ENCODE results near the gene DCAF17. TPM values are rescaled to one million over a fixed set of nuclear protein-coding genes. Genes with fewer than 3 reads are reported as not detected.

Gene DCAF17
- total RNA-seq, 1 donor from 2014 or later, result 25.2 TPM

- DNase-seq (ENCODE audit: low read depth) (no peak), FAIRE-seq (no peak)
- H3K9me3 Mint-ChIP-seq (ENCODE audit: unreplicated experiment), result no peaks in the 10 kb centered on the region
- H3K9me3 ChIP-seq (ENCODE audit: insufficient read depth, low read depth, low read length), result no peaks in the 10 kb centered on the region
- no peak overlapping the region for H3K27ac Mint-ChIP-seq (ENCODE audit: unreplicated experiment)
- no peaks in the 10 kb centered on the region for H3K79me2 ChIP-seq (ENCODE audit: insufficient read depth, low read length)
- TF ChIP-seq EZH2 (IDR thresholded peaks at IDR 0.05; ENCODE audit: insufficient read depth, low read length) (no peak), CTCF (IDR thresholded peaks at IDR 0.05; ENCODE audit: insufficient read depth, low read depth, low read length) (no peak)
- H3K4me2 ChIP-seq (ENCODE audit: low read length), result no peak overlapping the region
- no peak overlapping the region for H3K4me3 Mint-ChIP-seq (ENCODE audit: unreplicated experiment)
- H3K4me1 ChIP-seq (ENCODE audit: insufficient read depth, low read length), result peaks cover 7% of the 10 kb centered on the region
- no peak overlapping the region for H3K27ac ChIP-seq (ENCODE audit: low read depth, low read length)
- H3K9ac ChIP-seq (ENCODE audit: low read length), result no peak overlapping the region
- H3K27me3 ChIP-seq (ENCODE audit: insufficient read depth, low read length), result no peaks in the 10 kb centered on the region
- peaks cover 1% of the 10 kb centered on the region for H3K36me3 Mint-ChIP-seq (ENCODE audit: low read depth, unreplicated experiment)
- no peaks in the 10 kb centered on the region for H3K36me3 ChIP-seq (ENCODE audit: insufficient read depth, low read length)
- H3K27me3 Mint-ChIP-seq (ENCODE audit: low read depth, unreplicated experiment), result no peaks in the 10 kb centered on the region
- H2AFZ ChIP-seq (ENCODE audit: low read depth, low read length), result no peak overlapping the region
- H4K20me1 ChIP-seq (ENCODE audit: insufficient read depth, low read length), result no peaks in the 10 kb centered on the region
- H3K4me3 ChIP-seq (ENCODE audit: insufficient read depth, low read depth, low read length), result no peak overlapping the region
- peaks cover 14% of the 10 kb centered on the region for H3K4me1 Mint-ChIP-seq (ENCODE audit: low read depth, unreplicated experiment)
Measured at GRCh38 chr2:171394164-171394740, 39.8 kb upstream of the DCAF17 start.

GRCh38 chr2:171399292-171399691, 34.7 kb upstream of the DCAF17 start:
- DNase-seq (ENCODE audit: low read depth), result no peak
- FAIRE-seq, result peak; percentile 9
- Mint-ChIP-seq H3K27ac (ENCODE audit: unreplicated experiment) (no peak overlapping the region), H3K4me3 (ENCODE audit: unreplicated experiment) (no peak overlapping the region), H3K36me3 (ENCODE audit: low read depth, unreplicated experiment) (peaks cover 4% of the 10 kb centered on the region), H3K4me1 (ENCODE audit: low read depth, unreplicated experiment) (peaks cover 13% of the 10 kb centered on the region), H3K9me3 (ENCODE audit: unreplicated experiment) (peaks cover 2% of the 10 kb centered on the region), H3K27me3 (ENCODE audit: low read depth, unreplicated experiment) (no peaks in the 10 kb centered on the region)
- H3K9me3 ChIP-seq (ENCODE audit: insufficient read depth, low read depth, low read length), result peaks cover 6% of the 10 kb centered on the region
- no peak for TF ChIP-seq CTCF (IDR thresholded peaks at IDR 0.05; ENCODE audit: insufficient read depth, low read depth, low read length)
- no peak for TF ChIP-seq EZH2 (IDR thresholded peaks at IDR 0.05; ENCODE audit: insufficient read depth, low read length)
- H3K4me1 ChIP-seq (ENCODE audit: insufficient read depth, low read length), result peaks cover 17% of the 10 kb centered on the region
- H3K79me2 ChIP-seq (ENCODE audit: insufficient read depth, low read length), result no peaks in the 10 kb centered on the region
- no peaks in the 10 kb centered on the region for H3K27me3 ChIP-seq (ENCODE audit: insufficient read depth, low read length)
- no peak overlapping the region for H2AFZ ChIP-seq (ENCODE audit: low read depth, low read length)
- H3K9ac ChIP-seq (ENCODE audit: low read length), result no peak overlapping the region
- no peaks in the 10 kb centered on the region for H4K20me1 ChIP-seq (ENCODE audit: insufficient read depth, low read length)
- H3K4me2 ChIP-seq (ENCODE audit: low read length), result no peak overlapping the region
- no peak overlapping the region for H3K4me3 ChIP-seq (ENCODE audit: insufficient read depth, low read depth, low read length)
- H3K36me3 ChIP-seq (ENCODE audit: insufficient read depth, low read length), result no peaks in the 10 kb centered on the region
- H3K27ac ChIP-seq (ENCODE audit: low read depth, low read length), result no peak overlapping the region

- Histone ChIP-seq H3K27ac (ENCODE audit: low read depth, low read length) (no peak overlapping the region), H3K9ac (ENCODE audit: low read length) (no peak overlapping the region), H3K27me3 (ENCODE audit: insufficient read depth, low read length) (no peaks in the 10 kb centered on the region), H3K36me3 (ENCODE audit: insufficient read depth, low read length) (no peaks in the 10 kb centered on the region), H3K79me2 (ENCODE audit: insufficient read depth, low read length) (no peaks in the 10 kb centered on the region), H3K4me1 (ENCODE audit: insufficient read depth, low read length) (peaks cover 25% of the 10 kb centered on the region), H4K20me1 (ENCODE audit: insufficient read depth, low read length) (no peaks in the 10 kb centered on the region), H3K4me3 (ENCODE audit: insufficient read depth, low read depth, low read length) (no peak overlapping the region), H3K9me3 (ENCODE audit: insufficient read depth, low read depth, low read length) (peaks cover 6% of the 10 kb centered on the region), H2AFZ (ENCODE audit: low read depth, low read length) (no peak overlapping the region), H3K4me2 (ENCODE audit: low read length) (no peak overlapping the region)
- DNase-seq (ENCODE audit: low read depth), result no peak
- no peak overlapping the region for H3K4me3 Mint-ChIP-seq (ENCODE audit: unreplicated experiment)
- H3K27me3 Mint-ChIP-seq (ENCODE audit: low read depth, unreplicated experiment), result no peaks in the 10 kb centered on the region
- H3K27ac Mint-ChIP-seq (ENCODE audit: unreplicated experiment), result no peak overlapping the region
- peaks cover 4% of the 10 kb centered on the region for H3K36me3 Mint-ChIP-seq (ENCODE audit: low read depth, unreplicated experiment)
- peaks cover 2% of the 10 kb centered on the region for H3K9me3 Mint-ChIP-seq (ENCODE audit: unreplicated experiment)
- no peak for FAIRE-seq
- H3K4me1 Mint-ChIP-seq (ENCODE audit: low read depth, unreplicated experiment), result peaks cover 22% of the 10 kb centered on the region
- TF ChIP-seq CTCF (IDR thresholded peaks at IDR 0.05; ENCODE audit: insufficient read depth, low read depth, low read length) (no peak), EZH2 (IDR thresholded peaks at IDR 0.05; ENCODE audit: insufficient read depth, low read length) (no peak)
Measured at GRCh38 chr2:171400395-171400794, 33.6 kb upstream of the DCAF17 start.
